Esophagus squamous epithelium (tissue), 4 donors: ENCODE results near the gene CDIP1.

Experiments used
- CTCF ChIP-seq, 6 experiments: fragments of 450-650 bp in 4 of 6; fragments of 200-600 bp in 2 of 6; sonication (generic) in 2 of 6; IDR thresholded peaks; one replicate each; pipeline ENCODE4 v1.5.1; 2016 to 2019; ENCODE audit warnings: antibody characterized with exemption in 6 of 6, mild to moderate bottlenecking in 4 of 6, moderate library complexity in 4 of 6
- POLR2A ChIP-seq, 4 donors: fragments of 450-650 bp; IDR thresholded peaks; one replicate each; pipeline ENCODE4 v1.6.1; 2017; ENCODE audit warnings: antibody characterized with exemption in 4 of 4, mild to moderate bottlenecking in 4 of 4, moderate library complexity in 3 of 4

GRCh38 chr16:4510131-4510530 lies 28.4 kb downstream of the CDIP1 start:
- TF ChIP-seq CTCF (IDR thresholded peaks at IDR 0.05): no peak
- no peak for TF ChIP-seq POLR2A (IDR thresholded peaks at IDR 0.05)
